HG02870 (cell line): ENCODE results near the gene ALDH1A2.
"Not testable (repeated sequence)": the region's sequence is repeated elsewhere in the genome, so short reads cannot be mapped to it uniquely, and the experiment has no call there.

ENCODE experiments used
- ATAC-seq: cut with Tn5 transposase; IDR thresholded peaks from one replicate; pipeline ENCODE4 v1.9.1; 2021; ENCODE audit warnings: mild to moderate bottlenecking, moderate library complexity; ENCODE audit not compliant: unreplicated experiment

The ALDH1A2 gene

GRCh38 chr15:58069008-58069407 is 3.5 kb upstream of the ALDH1A2 start:
- no peak for ATAC-seq

DNA sequence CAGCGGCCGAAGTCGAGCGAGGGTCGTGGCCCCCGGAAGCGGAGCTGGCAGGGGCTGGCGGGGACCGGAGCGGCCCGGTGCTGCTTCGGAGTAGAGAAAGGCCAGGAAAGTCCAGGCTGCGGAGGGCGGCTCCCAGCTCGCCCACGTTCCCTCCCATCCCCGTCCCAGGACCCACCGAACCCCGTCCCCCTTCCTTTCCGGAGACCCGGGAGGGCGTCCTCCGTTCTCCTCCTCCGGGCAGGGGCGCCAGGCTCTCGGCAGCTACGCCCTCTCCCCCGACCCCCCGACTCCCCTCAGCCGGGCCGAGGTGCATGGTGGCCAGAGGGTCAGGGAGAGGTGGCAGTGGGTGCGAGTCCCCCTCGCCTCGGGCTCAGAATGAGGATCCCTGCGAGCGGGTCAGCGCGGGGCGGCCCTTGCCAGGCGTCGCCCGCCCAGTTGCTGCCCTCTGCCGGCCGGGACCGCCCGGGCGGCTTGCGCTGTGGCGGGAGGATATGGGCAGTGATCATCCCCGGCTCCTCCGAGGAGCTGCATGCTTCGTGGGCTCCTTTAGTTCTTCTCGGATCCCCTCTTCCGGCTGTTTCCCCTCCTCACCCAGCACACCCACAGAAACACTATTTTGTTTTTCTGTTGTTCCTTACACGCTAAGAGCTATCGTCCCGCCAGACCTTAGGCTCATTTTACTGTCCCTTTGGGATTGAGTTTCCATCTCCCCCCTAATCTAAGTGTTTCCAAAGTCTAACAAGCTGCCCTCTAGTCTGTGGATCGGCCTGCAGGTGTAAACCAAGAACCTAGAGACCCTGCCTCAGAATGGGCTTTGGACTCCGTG is 744 bp upstream of the ALDH1A2 start:
- peak; percentile 54 for ATAC-seq

DNA sequence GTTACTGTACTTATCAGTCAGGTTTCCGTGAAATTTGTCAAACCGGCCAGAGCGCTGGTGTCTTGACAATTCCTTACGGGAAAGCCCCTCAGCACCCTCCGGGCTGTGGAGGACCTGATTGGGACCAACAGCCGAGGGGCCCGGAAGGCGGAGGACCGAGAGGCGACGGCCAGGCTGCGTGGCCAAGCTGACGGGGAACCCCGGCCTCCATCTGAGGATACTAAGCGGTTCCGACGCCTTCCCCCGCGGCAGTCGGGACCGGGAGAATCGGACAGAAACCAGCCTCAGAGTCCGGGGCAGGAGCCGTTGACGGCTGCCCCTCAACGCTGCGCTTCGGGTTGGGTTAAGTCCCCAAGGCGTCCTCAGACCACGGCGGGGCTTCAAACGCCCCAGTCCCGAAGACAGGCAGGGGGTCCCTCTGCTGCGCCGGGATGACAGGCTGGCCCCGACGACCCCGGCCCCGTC is 499 bp downstream of the ALDH1A2 start:
- no peak for ATAC-seq

- ATAC-seq = no peak
Measured at GRCh38 chr15:58064082-58064979, 1.2 kb downstream of the ALDH1A2 start.

GRCh38 chr15:58063614-58064013 is 1.9 kb downstream of the ALDH1A2 start:
- ATAC-seq = no peak

DNA sequence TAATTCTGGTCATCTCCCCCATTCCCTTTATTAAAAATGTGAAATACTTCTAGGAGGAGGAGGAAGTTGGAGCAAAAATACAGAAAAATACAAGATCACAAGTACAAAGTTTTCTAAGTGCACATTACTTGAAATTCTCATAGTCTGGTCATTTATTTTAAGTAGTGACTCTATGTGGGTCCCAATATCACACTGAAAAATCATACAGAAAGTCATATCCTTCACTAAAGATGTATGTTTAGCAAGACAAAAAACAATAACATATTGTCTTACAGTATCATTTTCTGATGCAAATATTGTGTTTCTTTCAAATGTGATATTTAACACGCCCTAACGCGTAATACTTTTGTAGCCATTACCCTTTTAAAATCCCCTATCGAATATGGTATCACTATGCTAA is 2.5 kb downstream of the ALDH1A2 start:
- ATAC-seq = no peak

DNA sequence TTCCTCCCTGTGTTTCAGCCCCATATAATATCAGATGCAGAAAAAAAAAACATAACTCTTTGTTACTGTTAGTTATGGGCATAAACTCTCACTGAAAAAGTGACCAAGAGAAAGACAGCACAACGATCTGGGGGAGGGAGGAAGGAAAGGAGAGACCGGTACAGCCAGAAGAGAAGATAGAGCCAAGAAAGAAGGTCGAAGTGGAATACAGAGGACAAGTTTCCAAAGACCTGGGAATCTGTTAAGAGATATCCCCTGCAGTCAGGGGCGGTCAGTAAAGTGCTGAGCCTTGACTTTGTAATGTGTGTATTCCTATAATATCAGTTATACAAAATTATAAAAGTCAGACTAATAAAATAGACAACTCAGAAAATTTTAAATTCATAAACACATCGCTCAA is 3.3 kb downstream of the ALDH1A2 start:
- no peak for ATAC-seq

DNA sequence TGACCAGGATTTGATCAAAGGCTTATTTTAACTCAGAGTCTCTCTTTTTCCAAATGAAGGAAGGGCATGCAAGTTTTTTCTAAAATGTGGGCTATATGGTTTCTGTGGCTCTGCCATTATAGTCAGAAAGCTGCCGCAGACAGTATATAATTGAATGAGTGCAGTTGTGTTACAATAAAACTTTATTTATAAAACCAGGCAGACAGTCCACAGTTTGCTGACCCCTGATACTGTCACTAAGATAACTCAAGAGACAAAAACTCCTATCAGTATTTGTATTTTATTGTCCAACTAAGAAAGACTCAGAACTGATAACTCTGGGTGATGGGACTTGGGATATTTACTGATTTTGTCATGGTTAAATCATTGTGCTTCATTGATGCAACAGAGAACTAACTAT is 4.9 kb downstream of the ALDH1A2 start:
- no peak for ATAC-seq

DNA sequence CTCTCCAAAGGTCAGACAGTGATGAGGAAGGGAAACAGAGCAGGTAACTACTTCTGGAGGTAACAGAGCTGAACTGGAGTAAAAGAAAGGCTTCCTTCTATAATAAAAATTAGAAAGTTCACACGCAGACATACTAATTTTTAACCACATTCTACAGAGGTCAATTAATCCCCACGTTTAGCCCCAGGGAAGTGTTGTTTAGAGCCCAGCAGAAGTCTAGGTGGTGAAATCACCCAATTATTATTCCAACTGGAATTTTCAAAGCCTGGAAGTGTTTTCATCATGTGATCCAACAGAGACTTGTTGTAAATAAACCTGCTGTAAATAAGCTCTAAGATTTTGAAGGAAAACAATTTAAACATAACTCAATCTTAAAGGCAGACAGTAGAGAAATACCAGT is 6.8 kb downstream of the ALDH1A2 start:
- no peak for ATAC-seq

DNA sequence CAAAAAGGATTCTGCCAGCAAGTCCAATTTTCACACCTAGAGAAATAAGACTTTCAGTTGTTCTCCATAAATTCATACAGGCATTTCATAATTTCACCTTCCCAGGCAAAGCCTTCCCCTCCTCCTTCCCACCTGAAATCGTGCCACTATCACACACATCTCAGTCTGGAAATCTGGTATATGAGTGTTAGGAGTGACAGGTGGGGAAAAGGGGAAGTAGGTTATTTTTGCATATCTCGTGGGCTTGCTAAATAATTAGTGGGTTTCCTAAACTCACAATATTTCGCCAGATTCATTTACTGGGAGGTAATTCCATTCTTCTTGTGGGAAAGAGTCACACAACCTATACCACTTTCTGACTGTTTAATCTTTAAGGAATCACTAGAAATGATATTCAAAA is 7.4 kb downstream of the ALDH1A2 start:
- ATAC-seq = no peak

- ATAC-seq = no peak
Measured at GRCh38 chr15:58057559-58057958, 8.0 kb downstream of the ALDH1A2 start.

GRCh38 chr15:58056015-58056414 is 9.5 kb downstream of the ALDH1A2 start:
- ATAC-seq = no peak

- no peak for ATAC-seq
Measured at GRCh38 chr15:58053315-58054153, 12.0 kb downstream of the ALDH1A2 start.

- no peak for ATAC-seq
Measured at GRCh38 chr15:58052334-58052733, 13.2 kb downstream of the ALDH1A2 start.

GRCh38 chr15:58049520-58050227 is 15.8 kb downstream of the ALDH1A2 start:
- no peak for ATAC-seq

GRCh38 chr15:58048261-58048660 is 17.2 kb downstream of the ALDH1A2 start:
- ATAC-seq = no peak

GRCh38 chr15:58047149-58047548 is 18.4 kb downstream of the ALDH1A2 start:
- no peak for ATAC-seq

- no peak for ATAC-seq
Measured at GRCh38 chr15:58046467-58046866, 19.0 kb downstream of the ALDH1A2 start.

GRCh38 chr15:58045376-58045775 is 20.1 kb downstream of the ALDH1A2 start:
- not testable (repeated sequence) for ATAC-seq

- no peak for ATAC-seq
Measured at GRCh38 chr15:58044551-58044950, 21.0 kb downstream of the ALDH1A2 start.
